Astrocyte of the cerebellum (primary cell): ENCODE measurements around the gene ZNF780B.

Experiments used
- DNase-seq: peaks from one replicate; pipeline ENCODE4 v3.0.0-alpha.2; 2011; ENCODE audit warnings: low read depth
- H3K4me3 ChIP-seq: 2 replicates; pipeline ENCODE4 v1.5.1; 2011; ENCODE audit warnings: mild to moderate bottlenecking, low read depth, low read length, moderate library complexity
- in situ Hi-C: cut with HindIII; loops from 2 replicates; pipeline ENCODE4 v1.10.0; 2017; ENCODE audit warnings: low sequenced_read_pairs
- TF ChIP-seq, protein P1 (sequence below): IDR thresholded peaks from 2 replicates; pipeline ENCODE4 v1.5.1; 2012; ENCODE audit warnings: low read length, low read depth, moderate library complexity, mild to moderate bottlenecking; ENCODE audit errors: missing control alignments

The ZNF780B gene

DNA sequence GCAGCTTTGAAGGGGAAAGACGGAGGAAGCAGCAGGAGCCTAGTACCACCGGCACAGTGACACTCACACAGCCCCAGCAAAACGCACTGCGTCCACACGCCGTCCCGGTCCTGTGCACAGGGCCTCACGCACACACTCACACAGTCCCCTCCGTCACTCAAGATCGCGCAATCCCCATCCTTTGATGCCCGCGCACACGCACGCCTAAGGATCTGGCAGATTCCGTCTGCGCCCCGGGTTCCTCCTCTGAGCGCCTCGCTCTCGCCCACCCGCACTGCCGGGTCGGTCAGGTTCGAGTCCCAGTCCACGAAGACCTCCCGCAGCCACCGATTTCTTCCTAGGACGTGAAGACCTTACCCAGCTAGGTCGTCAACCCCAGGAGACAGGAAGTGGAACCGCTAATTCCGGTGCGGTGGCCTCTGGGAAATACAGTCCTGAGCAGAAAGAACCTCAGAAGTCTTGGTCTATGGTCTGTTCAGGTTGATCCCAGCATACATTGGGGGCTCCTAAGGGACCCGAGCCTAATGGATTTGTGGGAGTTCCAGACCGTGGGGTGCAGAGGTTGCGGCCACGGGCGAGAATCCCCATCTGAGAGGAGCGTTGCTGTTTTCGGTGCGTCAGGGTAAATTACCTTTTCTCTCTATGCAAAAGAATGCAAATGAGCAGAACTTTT lies at the start of gene ZNF780B:
Gene ZNF780B (minus strand): TSS at position 400 of the 673 bp plus-strand sequence. CDS start 5,899 bp downstream, outside the sequence.
- TF ChIP-seq, protein P1, sequence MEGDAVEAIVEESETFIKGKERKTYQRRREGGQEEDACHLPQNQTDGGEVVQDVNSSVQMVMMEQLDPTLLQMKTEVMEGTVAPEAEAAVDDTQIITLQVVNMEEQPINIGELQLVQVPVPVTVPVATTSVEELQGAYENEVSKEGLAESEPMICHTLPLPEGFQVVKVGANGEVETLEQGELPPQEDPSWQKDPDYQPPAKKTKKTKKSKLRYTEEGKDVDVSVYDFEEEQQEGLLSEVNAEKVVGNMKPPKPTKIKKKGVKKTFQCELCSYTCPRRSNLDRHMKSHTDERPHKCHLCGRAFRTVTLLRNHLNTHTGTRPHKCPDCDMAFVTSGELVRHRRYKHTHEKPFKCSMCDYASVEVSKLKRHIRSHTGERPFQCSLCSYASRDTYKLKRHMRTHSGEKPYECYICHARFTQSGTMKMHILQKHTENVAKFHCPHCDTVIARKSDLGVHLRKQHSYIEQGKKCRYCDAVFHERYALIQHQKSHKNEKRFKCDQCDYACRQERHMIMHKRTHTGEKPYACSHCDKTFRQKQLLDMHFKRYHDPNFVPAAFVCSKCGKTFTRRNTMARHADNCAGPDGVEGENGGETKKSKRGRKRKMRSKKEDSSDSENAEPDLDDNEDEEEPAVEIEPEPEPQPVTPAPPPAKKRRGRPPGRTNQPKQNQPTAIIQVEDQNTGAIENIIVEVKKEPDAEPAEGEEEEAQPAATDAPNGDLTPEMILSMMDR: no peak
- H3K4me3 ChIP-seq: peak within 1 kb of the TSS; percentile 78
- in situ Hi-C loops: loop anchor here (5.0 kb wide), 1 partner anchor 34 kb away; no protein-coding TSS in a partner anchor
- DNase-seq: peak; percentile 4

DNA sequence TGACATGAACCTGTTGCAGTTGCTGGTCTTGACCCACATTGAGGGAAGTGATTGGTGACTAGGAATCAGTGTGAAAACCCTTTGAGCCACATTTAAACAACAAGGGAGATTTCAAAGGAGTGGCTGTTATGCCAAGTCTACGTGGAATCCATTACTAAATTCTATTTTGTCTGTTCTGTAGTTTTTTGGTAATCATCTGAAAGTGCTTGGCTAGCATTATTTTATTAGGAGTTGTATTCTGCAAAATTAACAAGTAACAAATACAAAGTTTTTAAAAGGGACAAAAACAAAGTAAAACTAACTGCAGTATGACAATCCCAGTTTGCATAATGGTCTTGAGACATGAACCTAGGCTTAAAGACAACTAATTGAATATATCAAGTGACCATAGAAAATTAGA lies 48.7 kb upstream of the ZNF780B start:
- no peak for DNase-seq
- H3K4me3 ChIP-seq: no peak overlapping the region
- in situ Hi-C loops: no loop called here
- TF ChIP-seq, protein P1: no peak

DNA sequence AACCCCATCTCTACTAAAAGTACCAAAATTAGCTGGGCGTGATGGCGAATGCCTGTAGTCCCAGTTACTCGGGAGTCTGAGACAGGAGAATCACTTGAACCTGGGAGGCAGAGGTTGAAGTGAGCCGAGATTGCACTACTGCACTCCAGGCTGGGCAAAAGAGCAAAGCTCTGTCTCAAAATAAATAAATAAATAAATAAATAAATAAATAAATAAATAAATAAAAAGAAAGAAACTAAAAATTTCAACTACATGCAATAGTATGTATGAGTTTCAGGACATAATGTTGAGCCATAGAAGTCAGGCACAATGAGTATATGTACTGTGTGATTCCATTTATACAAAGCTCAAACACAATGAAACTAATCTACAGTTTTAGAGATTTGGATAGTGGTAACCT lies 47.6 kb upstream of the ZNF780B start:
- DNase-seq: no peak
- H3K4me3 ChIP-seq: no peak overlapping the region
- in situ Hi-C loops: no loop called here
- TF ChIP-seq, protein P1: no peak

DNA sequence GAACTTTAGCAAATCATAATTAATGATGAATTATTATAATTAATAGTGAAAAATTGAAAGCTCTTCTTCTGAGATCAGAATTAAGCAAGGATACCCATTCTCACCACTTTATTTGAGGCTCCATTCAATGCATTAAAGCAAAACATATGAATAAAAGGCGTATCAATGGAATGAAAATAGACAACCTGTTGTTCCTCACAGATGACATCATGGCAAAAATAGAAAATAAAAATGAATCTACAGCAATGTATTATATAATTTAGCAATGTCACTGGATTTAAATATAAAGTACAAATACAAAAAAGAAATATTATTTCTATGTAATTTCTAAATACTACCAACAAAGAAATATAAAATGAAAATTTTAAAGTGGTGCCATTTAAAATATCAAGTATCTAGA lies 45.8 kb upstream of the ZNF780B start:
- DNase-seq: no peak
- in situ Hi-C loops: no loop called here
- no peak overlapping the region for H3K4me3 ChIP-seq
- TF ChIP-seq, protein P1: no peak

DNA sequence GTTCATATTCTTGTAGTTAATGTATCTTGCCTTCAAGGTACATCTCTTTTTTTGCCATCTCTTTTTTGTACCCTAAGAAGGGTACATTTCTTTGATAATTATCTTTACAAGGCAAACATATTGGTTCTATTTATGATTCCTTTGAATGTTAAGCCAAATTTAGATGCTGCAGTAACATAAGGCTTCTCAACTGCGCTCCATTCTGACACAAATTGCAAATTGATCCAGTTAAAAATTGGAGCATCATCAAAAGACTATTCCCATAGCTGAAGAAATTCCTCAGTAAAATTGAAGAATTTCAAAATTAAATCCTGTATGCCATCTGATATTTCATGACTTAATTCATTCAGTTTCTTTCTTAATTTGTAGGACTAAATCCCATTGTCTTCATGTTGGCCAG lies 37.4 kb upstream of the ZNF780B start:
- TF ChIP-seq, protein P1: no peak
- no peak overlapping the region for H3K4me3 ChIP-seq
- DNase-seq: no peak
- in situ Hi-C loops: no loop called here

DNA sequence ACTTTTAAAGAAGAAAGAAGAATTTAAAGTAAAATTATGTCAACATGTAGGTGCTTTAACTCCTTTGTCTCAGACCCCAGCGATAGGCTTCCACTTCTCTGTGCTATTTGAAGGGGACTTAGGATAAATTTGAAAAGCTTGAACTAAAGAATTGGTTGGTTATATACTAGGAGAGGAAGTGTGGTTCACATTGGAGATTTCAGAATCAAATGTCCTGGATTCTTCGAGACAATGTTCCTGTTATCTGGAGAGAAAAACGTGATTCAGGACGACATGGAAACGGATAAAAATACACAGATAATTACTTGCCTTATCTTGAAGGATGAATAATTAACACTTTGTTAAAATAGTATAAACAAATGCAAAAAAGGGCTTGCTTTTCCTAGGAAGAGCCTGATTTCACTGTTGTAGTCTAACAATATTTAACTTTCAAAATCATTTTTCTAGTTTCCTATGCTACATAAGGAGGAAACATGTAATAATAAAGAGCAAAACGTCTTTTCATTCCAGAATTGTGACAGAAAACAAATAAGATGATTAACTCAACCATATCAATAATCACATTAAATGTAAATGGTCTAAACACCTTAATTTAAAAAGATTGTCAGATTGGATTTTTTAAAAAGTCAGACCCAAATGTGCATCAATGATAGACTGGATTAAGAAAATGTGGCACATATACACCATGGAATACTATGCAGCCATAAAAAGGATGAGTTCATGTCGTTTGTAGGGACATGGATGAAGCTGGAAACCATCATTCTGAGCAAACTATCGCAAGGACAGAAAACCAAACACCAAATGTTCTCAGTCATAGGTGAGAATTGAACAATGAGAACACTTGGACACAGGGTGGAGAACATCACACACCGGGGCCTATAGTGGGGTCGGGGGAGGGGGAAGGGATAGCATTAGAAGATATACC lies 35.4 kb upstream of the ZNF780B start:
- in situ Hi-C loops: no loop called here
- DNase-seq: no peak
- TF ChIP-seq, protein P1: no peak
- H3K4me3 ChIP-seq: peak overlapping the region; percentile 94
